C4-2B (cell line): Measurements from ENCODE around the gene RIPOR3.
A peak's percentile ranks its signal among the peaks of the same experiment; 100 is the strongest.

Experiments used
- H3K27ac ChIP-seq: fragments of 450-650 bp; 2 replicates; pipeline ENCODE4 v1.5.1; 2017
- CTCF ChIP-seq: fragments of 450-650 bp; conservative IDR thresholded peaks from 2 replicates; pipeline ENCODE4 v1.5.1; 2017; ENCODE audit warnings: mild to moderate bottlenecking
- ZFX ChIP-seq: fragments of 450-650 bp; IDR thresholded peaks from 2 replicates; pipeline ENCODE4 v1.6.1; 2017

Gene RIPOR3

GRCh38 chr20:50668326-50668725, 23.0 kb downstream of the RIPOR3 start:
- no peak overlapping the region for H3K27ac ChIP-seq
- TF ChIP-seq CTCF (no peak), ZFX (no peak)

- H3K27ac ChIP-seq = no peak overlapping the region
- TF ChIP-seq ZFX = no peak
- TF ChIP-seq CTCF = no peak
These were observed 24.5 kb downstream of the RIPOR3 start for GRCh38 chr20:50666709-50667298.

- TF ChIP-seq CTCF (no peak), ZFX (no peak)
- no peak overlapping the region for H3K27ac ChIP-seq
These were observed 27.1 kb downstream of the RIPOR3 start for GRCh38 chr20:50664254-50664653.

DNA sequence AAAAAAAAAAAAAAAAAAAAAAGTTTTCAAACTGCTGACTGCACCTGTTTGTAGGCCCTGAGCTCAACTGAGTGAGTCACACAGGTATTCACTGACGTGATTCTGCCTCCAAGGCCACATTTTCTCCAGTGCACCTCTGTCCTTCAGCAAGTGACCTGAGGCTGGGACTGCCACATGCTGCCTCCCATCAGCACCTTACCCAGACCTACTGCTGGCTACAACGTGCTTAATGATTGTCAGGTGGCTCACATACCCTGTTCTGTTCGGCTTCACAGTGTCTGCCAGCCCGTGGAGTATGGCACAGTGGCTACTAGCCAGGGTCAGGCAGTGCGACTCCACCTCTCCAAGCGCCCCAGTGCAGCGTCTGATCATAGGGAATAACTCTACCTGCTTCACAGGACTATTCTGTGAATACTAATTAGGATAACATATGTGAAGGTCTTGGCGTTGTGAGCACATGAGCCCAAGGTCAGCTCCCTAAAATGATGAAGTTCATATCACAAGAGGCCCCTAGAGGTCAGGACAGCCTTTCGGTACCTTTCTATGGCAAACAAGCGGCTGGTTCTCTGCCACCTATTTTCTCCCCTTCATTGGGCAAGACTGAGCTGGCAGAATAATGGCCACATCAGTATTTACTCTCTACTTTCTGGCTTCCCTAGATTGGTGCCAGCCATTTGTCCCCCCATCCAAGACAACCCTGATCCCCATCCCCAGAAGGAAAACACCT, 28.1 kb downstream of the RIPOR3 start:
- TF ChIP-seq CTCF = no peak
- TF ChIP-seq ZFX = no peak
- H3K27ac ChIP-seq = no peak overlapping the region

DNA sequence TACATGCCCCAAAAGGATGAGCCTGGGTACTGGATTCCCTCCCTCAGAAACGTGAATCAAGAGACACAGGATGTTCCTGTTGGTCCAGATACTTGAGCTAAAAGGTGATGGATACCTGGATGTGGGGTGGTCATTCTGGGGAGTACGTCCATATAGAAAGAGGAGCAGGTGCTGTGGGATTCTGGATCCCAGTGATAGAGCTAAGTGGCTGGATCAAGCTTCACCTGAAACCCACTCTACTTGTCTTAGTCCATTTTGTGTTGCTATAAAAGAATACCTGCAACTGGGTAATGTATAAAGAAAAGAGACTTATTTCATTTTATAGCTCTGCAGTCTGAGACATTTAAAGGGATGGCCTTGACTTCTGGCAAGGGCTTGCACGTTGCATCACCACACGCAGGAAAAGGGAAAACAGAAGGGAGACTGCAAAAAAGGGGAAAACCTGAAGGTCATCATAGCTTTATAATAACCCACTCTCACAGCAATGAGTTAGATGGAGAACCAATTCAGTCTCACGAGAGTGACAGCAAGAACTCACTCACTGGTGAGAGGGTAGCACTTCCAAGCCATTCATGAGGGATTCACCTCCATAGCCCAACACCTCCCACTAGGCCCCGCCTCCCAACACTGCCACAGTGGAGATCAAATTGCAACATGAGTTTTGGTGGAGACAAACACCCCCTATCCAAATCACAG, 31.2 kb downstream of the RIPOR3 start:
- H3K27ac ChIP-seq = peak overlapping the region; percentile 63; the same call in 1 of the 2 replicates
- TF ChIP-seq ZFX = no peak
- TF ChIP-seq CTCF = no peak

DNA sequence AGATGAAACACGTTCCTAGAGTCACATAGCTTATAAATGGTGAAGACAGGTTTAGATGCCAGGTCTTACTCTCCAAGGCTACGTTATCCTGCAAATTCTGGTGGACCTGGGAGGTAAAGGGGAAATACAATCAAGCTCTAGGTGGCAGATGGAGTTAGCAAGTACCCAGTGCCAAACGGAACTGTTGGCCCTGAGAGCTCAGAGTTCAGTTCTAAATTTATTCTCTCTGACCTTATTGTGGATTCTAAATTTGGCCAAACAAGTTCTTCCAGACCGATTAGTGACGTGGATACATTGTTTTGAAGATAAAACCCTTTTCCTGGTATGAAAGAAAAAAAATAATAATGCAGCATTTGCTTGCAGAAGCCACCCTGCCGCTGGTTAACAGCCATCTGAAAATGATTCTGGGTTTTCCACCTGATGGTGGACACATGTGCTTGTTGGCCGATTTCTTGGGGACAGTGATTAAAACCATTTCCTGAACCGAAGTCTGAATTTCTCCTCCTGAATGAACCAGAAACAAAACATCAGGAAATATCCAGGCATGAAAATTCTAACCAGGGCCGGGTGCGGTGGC, 32.5 kb downstream of the RIPOR3 start:
- no peak for TF ChIP-seq CTCF
- peak overlapping the region; percentile 63 for H3K27ac ChIP-seq
